Heart left ventricle (tissue), 16 donors: Measurements from ENCODE around the gene COL1A1. TPM values are rescaled to one million over a fixed set of nuclear protein-coding genes. Genes with fewer than 3 reads are reported as not detected.
A peak's percentile ranks its signal among the peaks of the same experiment; 100 is the strongest.

ENCODE experiments used
- ATAC-seq, 4 donors: fragments of 200-7000 bp; cut with Tn5 transposase; one replicate each; pipeline ENCODE4 v1.9.1; 2020 to 2022; ENCODE audit warnings: moderate library complexity in 4 of 4, mild to moderate bottlenecking in 3 of 4, moderate number of reproducible peaks in 1 of 4
- DNase-seq, 5 donors: peaks; one replicate each; pipeline ENCODE4 v3.0.0-alpha.2; 2020
- H3K27ac ChIP-seq, 12 donors: fragments of 200-600 bp; sonication (generic) in 4 of 12; one replicate each; pipeline versions ENCODE4 v1.5.0 to v1.8.0; 2016 to 2022; ENCODE audit warnings: mild to moderate bottlenecking in 2 of 12
- H3K27me3 ChIP-seq, 9 donors: fragments of 200-600 bp; sonication (generic) in 2 of 9; one replicate each; pipeline versions ENCODE4 v1.5.1 to v1.8.0; 2016 to 2022; ENCODE audit warnings: mild to moderate bottlenecking in 3 of 9
- H3K36me3 ChIP-seq, 9 donors: fragments of 200-600 bp; sonication (generic) in 2 of 9; one replicate each; pipeline versions ENCODE4 v1.5.0 to v1.8.0; 2018 to 2022; ENCODE audit warnings: mild to moderate bottlenecking in 2 of 9
- H3K4me1 ChIP-seq, 12 donors: fragments of 200-600 bp; sonication (generic) in 4 of 12; one replicate each; pipeline versions ENCODE4 v1.5.0 to v1.8.0; 2016 to 2022; ENCODE audit warnings: mild to moderate bottlenecking in 3 of 12
- H3K4me3 ChIP-seq, 12 donors: fragments of 200-600 bp; sonication (generic) in 4 of 12; one replicate each; pipeline versions ENCODE4 v1.5.0 to v1.8.0; 2017 to 2022; ENCODE audit warnings: mild to moderate bottlenecking in 9 of 12, moderate library complexity in 4 of 12
- H3K9me3 ChIP-seq, 12 donors: fragments of 200-600 bp; sonication (generic) in 4 of 12; one replicate each; pipeline versions ENCODE4 v1.5.0 to v1.8.0; 2016 to 2022; ENCODE audit warnings: mild to moderate bottlenecking in 1 of 12
- CTCF ChIP-seq, 12 donors: fragments of 200-600 bp; sonication (generic) in 4 of 12; IDR thresholded peaks; one replicate each; pipeline versions ENCODE4 v1.5.0 to v1.8.0; 2018 to 2022; ENCODE audit warnings: antibody characterized with exemption in 12 of 12, mild to moderate bottlenecking in 5 of 12
- POLR2A ChIP-seq, 2 donors: fragments of 450-650 bp; IDR thresholded peaks; one replicate each; pipeline ENCODE4 v1.6.1; 2017; ENCODE audit warnings: antibody characterized with exemption in 2 of 2, mild to moderate bottlenecking in 2 of 2, moderate library complexity in 2 of 2
- WGBS, 4 donors: extraction: QIAGEN DNeasy Blood & Tissue Kit in 2 of 4; methylation state at CpG; one replicate each; pipeline versions ENCODE4 v1.1.5 to v1.1.7; 2013 to 2018; 5-methylcytosine and 5-hydroxymethylcytosine counted together
- intact Hi-C, 10 donors: fragments of 100-400 bp; cut with DNase I; formaldehyde crosslinking; loops; one replicate each; pipeline versions ENCODE4 v1.11.1 to v1.14.2; 2022
- polyA plus RNA-seq, 2 donors: library from polyadenylated mRNA; stranded (reverse); fragments of 200-250 nt; gene quantifications; one replicate each; pipeline ENCODE4 v1.2.3, GENCODE V29; 2013
- total RNA-seq, 9 donors: library from RNA; depleted of rRNA in 2 of 9; stranded (reverse); fragments of >200 nt in 2 of 9; fragmentation: NEBNext Ultra II Directional in 3 of 9; extraction: Animal tissue kit (Norgen Biotek cat#: 25700) in 3 of 9; gene quantifications; one replicate each; pipeline versions ENCODE4 v1.1.0 to v1.2.4, GENCODE V29; 2016 to 2023
- donor health status: ischemic (EF 13 %, LVEDD 7.1; RV severe dilation, severe dysfunction).
- donor health status: healthy with polysubstance abuse.
- donor health status: DM: no; HTN: yes; CAD: no.
- donor health status: DM: no; HTN: no; CAD: no.
- donor health status: ischemic (EF 25% LVEDD 6.9; RV normal size, moderate dysfunction).
- donor health status: ischemic (EF 25% LVEDD 5.7; RV mildly dilated, moderate dysfunction).
- donor health status: healthy.
- donor health status: DM: yes; HTN: yes; CAD: no.
- donor health status: ischemic (EF 35%, LVEDD 5.7; RV mildly dilated, moderate dysfunction).
- donor health status: nonischemic (EF 11% LVEDD 7.7; RV severe dilation, severe dysfunction).
- donor health status: DM: yes; HTN: yes; CAD: no.
- donor health status: PGD.
- donor health status: ischemic (EF 29% LVEDD 5.4; RV normal size, mild dysfunction).
- donor health status: nonischemic (EF 23%, LVEDD 6.1; RV moderate dilation, normal function).

The COL1A1 gene
- total and polyA plus RNA-seq, 11 donors: 10.2 to 897 (median 55.4) TPM

- Histone ChIP-seq H3K27ac (peak overlapping the region in 2 of 12 donors; percentile 22 to 40), H3K9me3 (no peaks in the 10 kb centered on the region), H3K36me3 (peaks cover 0 to 98% (median 90%) of the 10 kb centered on the region in 9 donors), H3K4me1 (peaks cover 0 to 14% (median 0%) of the 10 kb centered on the region in 12 donors), H3K27me3 (no peaks in the 10 kb centered on the region), H3K4me3 (no peak overlapping the region)
- TF ChIP-seq POLR2A (IDR thresholded peaks at IDR 0.05) (no peak), CTCF (IDR thresholded peaks at IDR 0.05) (no peak)
- 73 to 80% (median 76%) methylated on average over 18 to 20 of the region's 20 CpGs for WGBS, 4 donors
- DNase-seq (no peak), ATAC-seq (no peak)
- intact Hi-C loops: no loop called here
These were observed 11.7 kb downstream of the COL1A1 start for GRCh38 chr17:50189550-50190292.

- DNase-seq (no peak), ATAC-seq (no peak)
- peaks cover 0 to 11% (median 0%) of the 10 kb centered on the region in 12 donors for H3K4me1 ChIP-seq
- intact Hi-C loops: no loop called here
- H3K27ac ChIP-seq: peak overlapping the region in 2 of 12 donors; percentile 15 to 46
- H3K36me3 ChIP-seq: peaks cover 0 to 91% (median 83%) of the 10 kb centered on the region in 9 donors
- WGBS, 4 donors: 66 to 79% (median 78%) methylated on average over 6 to 11 of the region's 11 CpGs
- H3K4me3 ChIP-seq: no peak overlapping the region
- no peaks in the 10 kb centered on the region for H3K27me3 ChIP-seq
- TF ChIP-seq CTCF (IDR thresholded peaks at IDR 0.05) (no peak), POLR2A (IDR thresholded peaks at IDR 0.05) (no peak)
- no peaks in the 10 kb centered on the region for H3K9me3 ChIP-seq
These were observed 12.4 kb downstream of the COL1A1 start for GRCh38 chr17:50188921-50189549.

GRCh38 chr17:50188531-50188920 is 12.9 kb downstream of the COL1A1 start:
- no peaks in the 10 kb centered on the region for H3K27me3 ChIP-seq
- WGBS, 4 donors: 67 to 80% (median 73%) methylated on average over 8 to 13 of the region's 13 CpGs
- H3K27ac ChIP-seq: peak overlapping the region in 4 of 12 donors; percentile 4 to 46 (median 30)
- H3K4me3 ChIP-seq: no peak overlapping the region
- no peak for TF ChIP-seq CTCF (IDR thresholded peaks at IDR 0.05)
- TF ChIP-seq POLR2A (IDR thresholded peaks at IDR 0.05): no peak
- ATAC-seq (no peak), DNase-seq (no peak)
- no peaks in the 10 kb centered on the region for H3K9me3 ChIP-seq
- intact Hi-C loops: no loop called here
- H3K4me1 ChIP-seq: peaks cover 0 to 16% (median 0%) of the 10 kb centered on the region in 12 donors
- H3K36me3 ChIP-seq: peaks cover 0 to 86% (median 78%) of the 10 kb centered on the region in 9 donors
